Neuronal stem cell (in vitro differentiated cells): ENCODE data around the gene LPP.
A peak's percentile ranks its signal among the peaks of the same experiment; 100 is the strongest.

Experiments used
- DNase-seq: peaks from one replicate; pipeline ENCODE4 v3.0.0-alpha.2; 2013; ENCODE audit warnings: low spot score
- H2AFZ ChIP-seq: one replicate; pipeline ENCODE4 v1.6.1; 2013; ENCODE audit warnings: mild to moderate bottlenecking, low read length, inconsistent platforms
- H2AK5ac ChIP-seq: 2 replicates; pipeline ENCODE4 v1.6.1; 2013; ENCODE audit warnings: low read depth, mild to moderate bottlenecking, inconsistent platforms, low read length, moderate library complexity, mixed read lengths
- H2BK120ac ChIP-seq: 2 replicates; pipeline ENCODE4 v1.6.1; 2013; ENCODE audit warnings: low read depth, mild to moderate bottlenecking, inconsistent platforms, low read length, moderate library complexity, mixed read lengths
- H2BK12ac ChIP-seq: one replicate; pipeline ENCODE4 v1.6.1; 2013; ENCODE audit warnings: low read length, inconsistent platforms
- H2BK15ac ChIP-seq: 2 replicates; pipeline ENCODE4 v1.6.1; 2013; ENCODE audit warnings: mild to moderate bottlenecking, low read length, inconsistent platforms, mixed read lengths
- H2BK5ac ChIP-seq: one replicate; pipeline ENCODE4 v1.6.1; 2013; ENCODE audit warnings: inconsistent platforms, mild to moderate bottlenecking, low read length, moderate library complexity
- H3K14ac ChIP-seq: one replicate; pipeline ENCODE4 v1.6.1; 2013; ENCODE audit warnings: low read length, inconsistent platforms
- H3K18ac ChIP-seq: 2 replicates; pipeline ENCODE4 v1.6.1; 2013; ENCODE audit warnings: low read length, inconsistent platforms
- H3K23ac ChIP-seq: 2 replicates; pipeline ENCODE4 v1.6.1; 2013; ENCODE audit warnings: low read depth, mild to moderate bottlenecking, mixed read lengths, low read length, inconsistent platforms; ENCODE audit not compliant: poor library complexity
- H3K27ac ChIP-seq: replicated peaks from 3 replicates; pipeline ENCODE4 v1.5.1; 2013; ENCODE audit warnings: low read length, inconsistent platforms
- H3K27me3 ChIP-seq, 3 experiments: 2 replicates each; pipeline ENCODE4 v1.6.1; 2013; ENCODE audit warnings: low read length in 3 of 3, mild to moderate bottlenecking in 2 of 3, inconsistent platforms in 1 of 3, low read depth in 1 of 3, mixed read lengths in 1 of 3, moderate library complexity in 1 of 3; ENCODE audit not compliant: control insufficient read depth in 3 of 3, insufficient read depth in 3 of 3
- H3K36me3 ChIP-seq, 2 donors: replicated peaks in 1 of 2; 2 replicates each; pipeline ENCODE4 v1.6.1; 2013; ENCODE audit warnings: low read length in 2 of 2; ENCODE audit not compliant: control insufficient read depth in 2 of 2, insufficient read depth in 2 of 2
- H3K4ac ChIP-seq: 2 replicates; pipeline ENCODE4 v1.6.1; 2013; ENCODE audit warnings: inconsistent platforms, mild to moderate bottlenecking, low read length, moderate library complexity
- H3K4me1 ChIP-seq, 2 donors: 1 replicate in 1 of 2; 2 replicates in 1 of 2; pipeline ENCODE4 v1.6.1; 2013; ENCODE audit warnings: low read length in 2 of 2, low read depth in 1 of 2; ENCODE audit not compliant: control insufficient read depth in 2 of 2, insufficient read depth in 1 of 2
- H3K4me2 ChIP-seq: one replicate; pipeline ENCODE4 v1.6.1; 2013; ENCODE audit warnings: mild to moderate bottlenecking, low read length, inconsistent platforms; ENCODE audit not compliant: insufficient read depth, poor library complexity, severe bottlenecking
- H3K4me3 ChIP-seq, 2 donors: 2 replicates each; pipeline ENCODE4 v1.5.1; 2013; ENCODE audit warnings: low read length in 2 of 2, mild to moderate bottlenecking in 2 of 2, inconsistent platforms in 1 of 2, moderate library complexity in 1 of 2
- H3K79me1 ChIP-seq: one replicate; pipeline ENCODE4 v1.6.1; 2013; ENCODE audit warnings: low read depth, mild to moderate bottlenecking, inconsistent platforms, low read length, moderate library complexity
- H3K9ac ChIP-seq: one replicate; pipeline ENCODE4 v1.6.1; 2013; ENCODE audit warnings: mild to moderate bottlenecking, low read depth, low read length, inconsistent platforms; ENCODE audit not compliant: poor library complexity
- H3K9me3 ChIP-seq, 2 donors: replicated peaks in 1 of 2; 2 replicates each; pipeline versions ENCODE3 to v1.6.1; 2013; ENCODE audit warnings: low read length in 2 of 2, mild to moderate bottlenecking in 2 of 2, inconsistent platforms in 1 of 2, low read depth in 1 of 2, mixed read lengths in 1 of 2, moderate library complexity in 1 of 2; ENCODE audit not compliant: control insufficient read depth in 2 of 2, insufficient read depth in 1 of 2
- H4K8ac ChIP-seq: one replicate; pipeline ENCODE4 v1.6.1; 2013; ENCODE audit warnings: low read depth, mild to moderate bottlenecking, inconsistent platforms, low read length, moderate library complexity
- H4K91ac ChIP-seq: one replicate; pipeline ENCODE4 v1.6.1; 2013; ENCODE audit warnings: low read length, low read depth, mild to moderate bottlenecking, inconsistent platforms; ENCODE audit not compliant: poor library complexity
- WGBS, 2 donors: extraction: QIAGEN DNeasy Blood & Tissue Kit; methylation state at CpG; one replicate each; pipeline ENCODE4 v1.1.7; 2013; ENCODE audit warnings: missing lambda C conversion rate in 2 of 2, mixed read lengths in 1 of 2; ENCODE audit not compliant: insufficient read length in 2 of 2, insufficient replicate concordance in 1 of 2; ENCODE audit errors: extremely low coverage in 2 of 2; 5-methylcytosine and 5-hydroxymethylcytosine counted together

LPP gene

GRCh38 chr3:188389711-188390342 lies 235.9 kb downstream of the LPP start:
- Histone ChIP-seq H2AFZ (no peak overlapping the region), H3K14ac (no peak overlapping the region), H4K8ac (no peak overlapping the region), H3K9ac (no peak overlapping the region), H3K79me1 (no peaks in the 10 kb centered on the region), H2BK5ac (no peak overlapping the region), H3K4ac (no peak overlapping the region), H3K23ac (no peak overlapping the region), H2BK15ac (no peak overlapping the region), H3K27me3 (no peaks in the 10 kb centered on the region), H2BK120ac (no peak overlapping the region), H3K4me1 (peaks cover 0 to 8% of the 10 kb centered on the region in 2 donors), H4K91ac (no peak overlapping the region), H3K4me3 (no peak overlapping the region), H2AK5ac (no peak overlapping the region), H3K27ac (no peak overlapping the region), H3K18ac (no peak overlapping the region), H2BK12ac (no peak overlapping the region), H3K9me3 (no peaks in the 10 kb centered on the region), H3K36me3 (no peaks in the 10 kb centered on the region), H3K4me2 (no peak overlapping the region)
- WGBS, 2 donors = no CpG with 5 or more reads among the region's 5 CpGs
- no peak for DNase-seq

- no peak for DNase-seq
- Histone ChIP-seq H4K91ac (no peak overlapping the region), H3K23ac (no peak overlapping the region), H2AFZ (no peak overlapping the region), H3K4me1 (peaks cover 0 to 8% of the 10 kb centered on the region in 2 donors), H3K9me3 (no peaks in the 10 kb centered on the region), H3K36me3 (no peaks in the 10 kb centered on the region), H3K27ac (no peak overlapping the region), H3K9ac (no peak overlapping the region), H2BK120ac (no peak overlapping the region), H3K79me1 (no peaks in the 10 kb centered on the region), H3K4me3 (no peak overlapping the region), H2BK12ac (no peak overlapping the region), H3K4me2 (no peak overlapping the region), H4K8ac (no peak overlapping the region), H2AK5ac (no peak overlapping the region), H3K27me3 (no peaks in the 10 kb centered on the region), H3K14ac (no peak overlapping the region), H3K18ac (no peak overlapping the region), H2BK5ac (no peak overlapping the region), H3K4ac (no peak overlapping the region), H2BK15ac (no peak overlapping the region)
- WGBS, 2 donors = no CpG with 5 or more reads among the region's 4 CpGs
These were observed 236.4 kb downstream of the LPP start for GRCh38 chr3:188390343-188390718.

- no peak overlapping the region for H2AK5ac ChIP-seq
- H2BK120ac ChIP-seq = no peak overlapping the region
- H3K79me1 ChIP-seq = no peaks in the 10 kb centered on the region
- H3K27ac ChIP-seq = peak overlapping the region; percentile 17
- no peak overlapping the region for H3K4ac ChIP-seq
- no peaks in the 10 kb centered on the region for H3K27me3 ChIP-seq
- DNase-seq = peak; percentile 29
- H3K14ac ChIP-seq = no peak overlapping the region
- peaks cover 0 to 8% of the 10 kb centered on the region in 2 donors for H3K4me1 ChIP-seq
- H3K4me3 ChIP-seq = no peak overlapping the region
- no peak overlapping the region for H2AFZ ChIP-seq
- H3K18ac ChIP-seq = no peak overlapping the region
- H3K9me3 ChIP-seq = no peaks in the 10 kb centered on the region
- H2BK5ac ChIP-seq = no peak overlapping the region
- H3K36me3 ChIP-seq = no peaks in the 10 kb centered on the region
- H4K91ac ChIP-seq = no peak overlapping the region
- no peak overlapping the region for H3K4me2 ChIP-seq
- no peak overlapping the region for H2BK12ac ChIP-seq
- no peak overlapping the region for H3K9ac ChIP-seq
- H3K23ac ChIP-seq = no peak overlapping the region
- no CpG with 5 or more reads among the region's 8 CpGs for WGBS, 2 donors
- no peak overlapping the region for H2BK15ac ChIP-seq
- no peak overlapping the region for H4K8ac ChIP-seq
These were observed 237.0 kb downstream of the LPP start for GRCh38 chr3:188390775-188391443.

GRCh38 chr3:188391592-188391991 lies 237.6 kb downstream of the LPP start:
- no peak for DNase-seq
- Histone ChIP-seq H3K14ac (no peak overlapping the region), H3K27me3 (no peaks in the 10 kb centered on the region), H3K27ac (no peak overlapping the region), H4K8ac (no peak overlapping the region), H2BK120ac (no peak overlapping the region), H4K91ac (no peak overlapping the region), H3K4me3 (no peak overlapping the region), H3K9me3 (no peaks in the 10 kb centered on the region), H2AK5ac (no peak overlapping the region), H2BK15ac (no peak overlapping the region), H2BK5ac (no peak overlapping the region), H3K23ac (no peak overlapping the region), H3K4me1 (peaks cover 0 to 8% of the 10 kb centered on the region in 2 donors), H3K9ac (no peak overlapping the region), H3K79me1 (no peaks in the 10 kb centered on the region), H3K18ac (no peak overlapping the region), H2BK12ac (no peak overlapping the region), H3K36me3 (no peaks in the 10 kb centered on the region), H2AFZ (no peak overlapping the region), H3K4me2 (no peak overlapping the region), H3K4ac (no peak overlapping the region)
- no CpG with 5 or more reads among the region's 2 CpGs for WGBS, 2 donors
